ENCODE measurements around the gene MED20. TPM values are rescaled to one million over a fixed set of nuclear protein-coding genes. Genes with fewer than 3 reads are reported as not detected.

MED20 gene
- total and polyA plus RNA-seq, 9 donors = 7.2 to 20.0 (median 13.1) TPM

DNA sequence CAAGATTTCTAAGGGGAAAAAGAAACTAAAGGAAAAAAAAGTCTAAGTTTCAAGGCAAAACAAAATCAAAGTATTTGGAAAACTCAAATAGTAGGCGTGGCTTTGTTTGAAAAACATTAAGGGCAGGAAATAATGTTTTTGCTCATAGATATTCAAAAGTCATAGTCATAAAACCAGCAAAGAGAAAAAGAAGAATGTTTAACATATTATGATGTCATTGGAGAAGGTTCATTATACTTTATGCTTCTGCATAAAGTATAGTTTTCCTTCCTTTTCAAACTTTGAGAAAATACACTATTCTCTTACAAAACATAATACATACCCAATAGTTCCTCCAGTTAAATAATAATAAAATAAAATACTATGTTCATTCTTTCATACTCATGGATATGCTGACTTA is 39.4 kb downstream of the MED20 start:
- DNase-seq = no peak
- no peaks in the 10 kb centered on the region for H3K36me3 ChIP-seq
- TF ChIP-seq POLR2A (IDR thresholded peaks at IDR 0.05) = no peak
- TF ChIP-seq, protein P1, sequence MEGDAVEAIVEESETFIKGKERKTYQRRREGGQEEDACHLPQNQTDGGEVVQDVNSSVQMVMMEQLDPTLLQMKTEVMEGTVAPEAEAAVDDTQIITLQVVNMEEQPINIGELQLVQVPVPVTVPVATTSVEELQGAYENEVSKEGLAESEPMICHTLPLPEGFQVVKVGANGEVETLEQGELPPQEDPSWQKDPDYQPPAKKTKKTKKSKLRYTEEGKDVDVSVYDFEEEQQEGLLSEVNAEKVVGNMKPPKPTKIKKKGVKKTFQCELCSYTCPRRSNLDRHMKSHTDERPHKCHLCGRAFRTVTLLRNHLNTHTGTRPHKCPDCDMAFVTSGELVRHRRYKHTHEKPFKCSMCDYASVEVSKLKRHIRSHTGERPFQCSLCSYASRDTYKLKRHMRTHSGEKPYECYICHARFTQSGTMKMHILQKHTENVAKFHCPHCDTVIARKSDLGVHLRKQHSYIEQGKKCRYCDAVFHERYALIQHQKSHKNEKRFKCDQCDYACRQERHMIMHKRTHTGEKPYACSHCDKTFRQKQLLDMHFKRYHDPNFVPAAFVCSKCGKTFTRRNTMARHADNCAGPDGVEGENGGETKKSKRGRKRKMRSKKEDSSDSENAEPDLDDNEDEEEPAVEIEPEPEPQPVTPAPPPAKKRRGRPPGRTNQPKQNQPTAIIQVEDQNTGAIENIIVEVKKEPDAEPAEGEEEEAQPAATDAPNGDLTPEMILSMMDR (IDR thresholded peaks at IDR 0.05) = no peak
- TF ChIP-seq EP300 (IDR thresholded peaks at IDR 0.05) = no peak
- H3K4me1 ChIP-seq (ENCODE audit: insufficient read depth) = no peaks in the 10 kb centered on the region
- no peaks in the 10 kb centered on the region for H3K9me3 ChIP-seq
- no peak overlapping the region for H3K27ac ChIP-seq
- 31 to 49% (median 37%) methylated on average over 1 of the region's 1 CpG for WGBS, 3 donors
- H3K4me3 ChIP-seq = no peak overlapping the region
- intact Hi-C loops (cut with DNase I) = no loop called here
- H3K27me3 ChIP-seq = no peaks in the 10 kb centered on the region

DNA sequence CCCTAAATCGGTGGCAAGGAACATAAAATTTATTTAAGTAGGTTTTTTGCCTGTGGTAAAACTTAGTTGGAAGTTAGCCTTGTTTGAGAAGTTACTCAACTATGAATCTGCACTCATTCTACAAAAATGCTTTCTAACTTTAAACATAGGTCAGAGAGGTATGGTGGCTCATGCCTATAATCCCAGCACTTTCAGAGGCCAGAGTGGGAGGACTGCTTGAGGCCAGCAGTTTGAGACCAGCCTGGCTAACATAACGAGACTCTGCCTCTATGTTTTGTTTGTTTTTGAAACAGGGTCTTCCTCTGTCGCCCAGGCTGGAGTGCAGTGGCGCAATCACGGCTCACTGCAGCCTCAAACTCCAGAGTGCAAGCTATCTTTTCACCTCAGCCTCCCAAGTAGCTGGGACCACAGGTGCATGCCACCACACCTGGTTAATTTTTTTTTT is 42.0 kb downstream of the MED20 start:
- Histone ChIP-seq H3K27me3 (no peaks in the 10 kb centered on the region), H3K4me1 (ENCODE audit: insufficient read depth) (no peaks in the 10 kb centered on the region), H3K27ac (no peak overlapping the region), H3K36me3 (no peaks in the 10 kb centered on the region), H3K4me3 (no peak overlapping the region), H3K9me3 (no peaks in the 10 kb centered on the region)
- intact Hi-C loops (cut with DNase I) = no loop called here
- no peak for TF ChIP-seq EP300 (IDR thresholded peaks at IDR 0.05)
- TF ChIP-seq, protein P1 (IDR thresholded peaks at IDR 0.05) = no peak
- no peak for TF ChIP-seq POLR2A (IDR thresholded peaks at IDR 0.05)
- no peak for DNase-seq
- 59 to 66% (median 63%) methylated on average over 5 of the region's 5 CpGs for WGBS, 3 donors

DNA sequence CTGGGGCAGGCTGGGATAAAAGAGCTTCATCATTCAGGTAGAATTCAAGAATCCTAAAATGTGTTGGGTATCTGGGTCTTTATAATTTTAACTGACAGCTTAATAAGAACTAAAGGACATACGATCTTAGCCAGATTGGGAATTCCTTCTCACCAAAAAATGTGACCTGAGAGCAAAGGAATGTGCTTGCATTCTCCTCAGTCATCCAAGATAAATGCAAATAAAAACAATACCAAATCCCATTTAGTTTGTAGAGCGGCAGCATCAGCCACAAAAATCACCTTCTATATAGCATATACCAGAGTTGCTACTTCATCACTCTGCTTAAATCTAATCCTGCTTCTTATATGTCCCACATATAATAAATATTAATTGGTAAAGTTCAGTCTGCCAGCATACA is 42.7 kb downstream of the MED20 start:
- H3K36me3 ChIP-seq = no peaks in the 10 kb centered on the region
- WGBS, 3 donors = 16 to 50% (median 22%) methylated on average over 2 of the region's 2 CpGs
- no peak for DNase-seq
- no peak for TF ChIP-seq EP300 (IDR thresholded peaks at IDR 0.05)
- no peak for TF ChIP-seq POLR2A (IDR thresholded peaks at IDR 0.05)
- TF ChIP-seq, protein P1 (IDR thresholded peaks at IDR 0.05) = no peak
- no peak overlapping the region for H3K4me3 ChIP-seq
- no peaks in the 10 kb centered on the region for H3K9me3 ChIP-seq
- no peaks in the 10 kb centered on the region for H3K4me1 ChIP-seq (ENCODE audit: insufficient read depth)
- H3K27ac ChIP-seq = no peak overlapping the region
- intact Hi-C loops (cut with DNase I) = no loop called here
- no peaks in the 10 kb centered on the region for H3K27me3 ChIP-seq

DNA sequence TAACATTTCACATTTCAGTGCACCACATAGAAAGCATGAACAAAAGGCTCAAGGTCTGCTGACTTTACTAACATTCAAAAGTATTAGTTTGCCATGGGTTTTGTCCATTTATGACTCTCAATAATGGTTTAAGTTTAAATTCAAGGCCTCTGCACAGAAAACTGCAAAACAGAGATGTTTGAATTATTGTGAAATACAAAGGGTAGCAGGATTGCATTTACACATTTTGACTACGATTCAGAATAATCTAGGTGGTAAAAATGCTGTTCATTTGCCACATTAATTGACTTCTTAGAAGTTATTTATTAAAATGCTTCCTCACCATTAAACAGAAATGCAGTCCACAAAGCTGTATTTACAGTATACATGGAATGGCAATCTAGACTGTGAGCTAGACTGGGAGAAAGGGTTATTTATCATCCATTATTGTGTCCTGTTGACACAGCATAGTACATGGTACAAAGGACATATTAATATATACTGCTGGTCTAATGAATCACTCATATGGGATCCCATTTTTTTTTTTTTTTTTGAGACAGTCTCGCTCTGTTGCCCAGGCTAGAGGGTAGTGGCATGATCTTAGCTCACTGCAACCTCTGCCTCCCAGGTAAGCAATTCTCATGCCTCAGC is 43.8 kb downstream of the MED20 start:
- 84 to 93% (median 87%) methylated on average over 2 of the region's 2 CpGs for WGBS, 3 donors
- intact Hi-C loops (cut with DNase I) = no loop called here
- Histone ChIP-seq H3K36me3 (no peaks in the 10 kb centered on the region), H3K27me3 (no peaks in the 10 kb centered on the region), H3K9me3 (no peaks in the 10 kb centered on the region), H3K4me1 (ENCODE audit: insufficient read depth) (no peaks in the 10 kb centered on the region), H3K27ac (no peak overlapping the region), H3K4me3 (no peak overlapping the region)
- TF ChIP-seq EP300 (IDR thresholded peaks at IDR 0.05) (no peak), POLR2A (IDR thresholded peaks at IDR 0.05) (no peak)
- TF ChIP-seq, protein P1 (IDR thresholded peaks at IDR 0.05) = no peak
- no peak for DNase-seq
